HepG2 (cell line): Measurements from ENCODE around the gene ARHGEF26. TPM values are rescaled to one million over a fixed set of nuclear protein-coding genes. Genes with fewer than 3 reads are reported as not detected.

Experiments
- ARID4A ChIP-seq: sonication (generic); formaldehyde crosslinking; IDR thresholded peaks from 2 replicates; pipeline ENCODE4 v1.5.0; 2020; ENCODE audit warnings: mild to moderate bottlenecking, missing genetic modification reagents, borderline replicate concordance
- FIP1L1 ChIP-seq: fragments of 200-400 bp; formaldehyde crosslinking; IDR thresholded peaks from 2 replicates; pipeline ENCODE4 v1.6.1; 2018; ENCODE audit warnings: low read depth, mild to moderate bottlenecking, low read length, moderate library complexity, borderline replicate concordance; ENCODE audit not compliant: insufficient read depth
- FOSL1 ChIP-seq: sonication (generic); formaldehyde crosslinking; IDR thresholded peaks from 2 replicates; pipeline ENCODE4 v1.9.0; 2021; ENCODE audit warnings: missing genetic modification reagents, borderline replicate concordance
- GLMP ChIP-seq: sonication (generic); formaldehyde crosslinking; IDR thresholded peaks from 2 replicates; pipeline ENCODE4 v1.9.0; 2021; ENCODE audit warnings: missing genetic modification reagents, mild to moderate bottlenecking, borderline replicate concordance
- HOXA3 ChIP-seq: sonication (generic); formaldehyde crosslinking; IDR thresholded peaks from 2 replicates; pipeline ENCODE4 v1.5.0; 2020; ENCODE audit warnings: missing genetic modification reagents
- KLF15 ChIP-seq: sonication (generic); formaldehyde crosslinking; IDR thresholded peaks from 2 replicates; pipeline ENCODE4 v1.8.1; 2023; ENCODE audit warnings: borderline replicate concordance, mild to moderate bottlenecking, inconsistent platforms, missing genetic modification reagents, mixed read lengths
- POGK ChIP-seq: sonication (generic); formaldehyde crosslinking; conservative IDR thresholded peaks from 2 replicates; pipeline ENCODE4 v1.8.0; 2022; ENCODE audit warnings: mild to moderate bottlenecking, moderate library complexity, missing genetic modification reagents
- YEATS4 ChIP-seq: sonication (generic); formaldehyde crosslinking; IDR thresholded peaks from 2 replicates; pipeline ENCODE4 v1.4.0; 2020; ENCODE audit warnings: missing genetic modification reagents, borderline replicate concordance
- ZBTB37 ChIP-seq: sonication (generic); formaldehyde crosslinking; IDR thresholded peaks from 2 replicates; pipeline ENCODE4 v1.4.0; 2020; ENCODE audit warnings: mild to moderate bottlenecking, missing genetic modification reagents
- polyA plus RNA-seq, 8 experiments: library from polyadenylated mRNA; depleted of rRNA in 3 of 8; stranded (reverse) in 7 of 8; unstranded in 1 of 8; fragments of >200 nt; fragmentation: Illumina TruSeq in 4 of 8; extraction: Trizol in 4 of 8; gene quantifications; 2 replicates each; pipeline versions ENCODE4 v1.2.1 to v1.2.3, GENCODE V29; 2011 to 2016; ENCODE audit warnings: low read depth in 4 of 8, missing spikeins in 1 of 8, mixed read lengths in 1 of 8; ENCODE audit not compliant: insufficient read depth in 1 of 8
- total RNA-seq, 5 experiments: library from RNA; depleted of rRNA; stranded (reverse); fragments of >200 nt; fragmentation: Illumina TruSeq; extraction: Trizol; gene quantifications; 2 replicates each; pipeline ENCODE4 v1.2.3, GENCODE V29; 2016; ENCODE audit warnings: low read depth in 1 of 5

Gene ARHGEF26
- total and polyA plus RNA-seq, 2 of the 13 experiments (the other 11 are each of a cell fraction or from before 2014, with no cell fraction given) = 0.74 to 6.1 TPM

- no peak for TF ChIP-seq ZBTB37
- TF ChIP-seq ARID4A = peak; percentile 48; the same call in 1 of the 2 replicates
- TF ChIP-seq KLF15 = no peak
- no peak for TF ChIP-seq FIP1L1
- TF ChIP-seq POGK (CRISPR knock-in tag) = 0 out of 2 replicates have a peak, but pooled peaks have one; percentile 23
- 0 out of 2 replicates have a peak, but pooled peaks have one; percentile 23 for TF ChIP-seq YEATS4 (CRISPR knock-in tag)
- TF ChIP-seq HOXA3 = peak; percentile 50
- no peak for TF ChIP-seq FOSL1 (CRISPR knock-in tag)
- no peak for TF ChIP-seq GLMP (CRISPR knock-in tag)
Measured at GRCh38 chr3:154120961-154121700, at the start of gene ARHGEF26 (continued).
